GM21515 (cell line): ENCODE measurements around the gene SPTB.

Experiments used
- ATAC-seq: cut with Tn5 transposase; IDR thresholded peaks from one replicate; pipeline ENCODE4 v1.9.1; 2021; ENCODE audit not compliant: unreplicated experiment

Gene SPTB

GRCh38 chr14:64755781-64756221, 123.9 kb downstream of the SPTB start:
- ATAC-seq = no peak

- no peak for ATAC-seq
Observed at GRCh38 chr14:64754685-64755084, 125.0 kb downstream of the SPTB start.

GRCh38 chr14:64753999-64754398, 125.7 kb downstream of the SPTB start:
- no peak for ATAC-seq

DNA sequence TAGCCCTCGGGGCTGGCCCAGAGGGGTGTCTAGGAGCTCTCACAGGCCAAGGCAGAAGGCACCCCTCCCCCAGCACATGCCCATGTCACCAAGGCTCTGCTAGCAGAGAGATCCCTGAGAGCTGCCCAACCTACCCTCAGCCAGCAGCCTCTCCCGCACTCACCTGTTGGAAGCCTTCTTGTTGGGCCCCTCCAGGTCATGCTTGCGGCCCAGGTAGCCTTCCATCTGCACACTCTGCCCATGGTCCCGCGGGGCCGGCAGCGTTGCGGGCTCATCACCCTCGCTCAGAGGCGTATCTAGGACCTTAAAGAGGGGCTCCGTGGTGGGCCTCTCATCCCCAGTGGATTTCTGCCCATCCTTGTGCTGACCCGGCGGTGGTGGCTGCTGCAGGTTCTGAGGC, 126.3 kb downstream of the SPTB start:
- no peak for ATAC-seq

DNA sequence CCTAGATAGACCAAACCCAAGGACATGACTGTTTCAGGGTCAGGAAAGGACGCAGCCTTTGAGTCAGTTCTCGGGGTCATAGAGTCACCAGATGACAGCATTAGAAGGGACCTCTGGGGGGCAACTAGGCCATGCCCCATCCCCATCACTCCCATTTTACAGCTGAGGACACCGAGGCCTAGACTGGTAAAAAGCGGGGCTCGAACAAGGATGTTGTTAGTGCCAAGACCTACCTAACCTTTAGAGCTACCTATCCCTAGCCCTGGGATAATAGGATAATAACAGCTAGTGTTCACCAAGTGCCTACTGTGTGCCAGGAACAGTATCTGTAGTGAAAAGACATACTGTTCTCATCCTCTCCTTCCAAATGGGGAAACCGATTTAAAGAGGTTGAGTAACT, 126.8 kb downstream of the SPTB start:
- ATAC-seq = no peak

DNA sequence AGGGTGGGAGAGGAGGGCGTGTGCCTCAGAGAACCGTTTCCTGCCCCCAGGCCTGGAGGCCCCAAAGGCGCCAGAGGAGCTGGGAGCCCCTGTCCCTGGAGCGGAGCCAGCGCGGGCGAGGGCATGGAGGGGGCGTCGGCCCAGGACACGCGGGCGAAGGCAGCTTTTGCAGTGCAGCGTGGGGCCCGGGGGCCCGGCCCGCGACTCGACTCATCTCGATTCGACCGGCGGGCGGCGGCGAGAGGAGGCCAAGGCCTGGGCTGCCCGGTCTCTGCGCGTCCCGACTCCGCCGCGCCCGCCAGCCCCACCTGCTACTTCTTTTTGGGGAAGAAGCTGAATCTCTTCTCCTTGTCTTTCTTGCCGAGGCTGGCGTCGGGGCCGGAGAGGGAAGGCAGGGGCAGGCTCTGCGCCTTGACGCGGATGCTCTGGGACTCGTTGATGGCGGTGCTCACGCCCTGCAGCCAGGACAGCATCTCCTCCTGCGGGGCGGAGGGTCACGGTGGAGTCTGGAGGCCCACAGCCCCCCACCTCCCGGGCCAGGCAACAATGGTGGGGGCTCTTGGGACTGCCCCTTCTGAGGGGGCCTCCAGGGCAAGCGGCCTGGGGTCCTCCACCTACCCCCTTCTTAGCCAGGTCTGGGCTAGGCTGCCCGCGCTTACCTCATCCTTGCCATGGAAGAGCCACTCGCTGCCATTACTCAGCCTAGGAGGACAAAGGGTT, 130.6 kb downstream of the SPTB start:
- ATAC-seq = no peak

DNA sequence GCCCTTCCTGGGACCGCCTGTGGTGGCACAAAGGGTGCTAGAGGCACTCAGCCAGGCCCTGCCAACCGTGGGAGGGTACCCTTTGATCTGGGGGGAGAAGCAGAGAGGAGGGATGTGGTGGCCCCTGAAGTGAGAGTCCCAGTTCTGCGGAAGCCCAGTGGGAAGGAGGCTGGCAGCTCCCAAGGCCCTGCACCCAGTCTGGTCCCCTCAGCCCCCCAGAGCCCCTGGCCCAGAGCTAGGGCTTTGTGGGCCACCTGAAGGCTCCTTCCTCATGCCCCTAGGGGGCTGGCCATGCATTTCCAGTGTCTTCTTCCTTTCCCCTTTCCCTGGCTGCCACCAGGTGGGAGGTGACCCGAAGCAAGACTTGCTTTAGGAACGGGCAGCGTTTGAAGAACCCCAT, 131.2 kb downstream of the SPTB start:
- ATAC-seq = no peak

- no peak for ATAC-seq
Observed at GRCh38 chr14:64747327-64747726, 132.4 kb downstream of the SPTB start.

DNA sequence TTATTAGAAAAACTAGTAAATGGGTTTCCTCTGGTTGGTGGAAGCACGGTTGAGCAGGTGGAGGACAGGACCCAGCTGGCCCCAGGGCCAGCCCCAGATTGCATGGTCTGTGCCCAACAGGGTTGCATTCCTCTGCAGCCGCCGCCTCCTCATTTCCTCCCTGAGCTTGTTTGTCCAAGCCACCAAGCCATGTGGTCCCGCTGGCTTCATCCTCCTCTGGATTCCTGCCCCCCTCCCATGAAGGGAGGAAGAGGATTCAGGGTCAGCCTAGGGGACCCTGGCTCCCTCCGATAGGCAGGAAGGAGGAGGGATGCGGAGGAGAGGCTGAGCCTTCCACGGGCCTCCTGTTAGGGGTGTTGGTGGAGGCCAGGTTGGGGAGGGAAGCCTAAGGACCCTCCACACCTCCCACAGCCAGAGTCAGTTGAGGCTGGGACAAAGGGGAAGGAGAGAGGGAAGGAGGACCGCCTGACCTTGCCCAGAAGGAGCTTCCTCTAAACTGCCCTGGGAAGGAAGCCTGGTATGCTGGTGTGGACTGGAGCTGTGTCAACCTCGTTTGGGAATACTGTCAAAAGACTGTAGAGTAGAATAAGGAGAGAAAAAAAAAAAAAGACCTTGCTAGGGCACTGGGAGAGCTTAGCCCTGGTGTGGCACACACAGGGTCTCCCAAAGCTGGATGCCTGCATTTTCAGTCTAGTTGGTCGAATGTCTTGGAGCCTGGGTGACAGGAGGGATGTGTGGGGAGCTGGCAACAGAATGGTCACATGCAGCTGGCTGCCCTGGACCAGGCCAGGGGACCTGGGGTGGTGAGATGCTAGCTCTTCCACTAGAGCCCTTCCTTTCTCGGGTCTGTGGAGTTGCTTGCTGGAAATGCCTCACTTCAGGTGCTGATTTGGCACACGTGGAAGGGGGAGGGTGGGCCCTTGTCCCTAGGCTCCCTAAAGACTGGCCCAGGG, 133.1 kb downstream of the SPTB start:
- ATAC-seq = no peak

GRCh38 chr14:64745511-64746091, 134.1 kb downstream of the SPTB start:
- ATAC-seq = no peak

DNA sequence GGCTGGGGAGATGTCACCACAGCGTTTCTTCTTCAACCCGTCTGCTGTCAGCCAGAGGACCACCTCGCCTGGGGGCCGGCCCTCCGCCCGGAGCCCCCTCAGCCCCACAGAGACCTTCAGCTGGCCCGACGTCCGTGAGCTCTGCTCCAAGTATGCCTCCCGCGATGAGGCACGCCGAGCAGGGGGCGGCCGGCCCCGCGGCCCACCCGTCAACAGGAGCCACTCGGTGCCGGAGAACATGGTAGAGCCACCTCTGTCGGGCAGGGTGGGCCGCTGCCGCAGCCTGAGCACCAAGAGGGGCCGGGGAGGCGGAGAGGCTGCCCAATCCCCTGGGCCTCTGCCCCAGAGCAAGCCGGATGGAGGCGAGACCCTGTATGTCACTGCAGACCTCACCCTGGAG, 136.6 kb downstream of the SPTB start:
- ATAC-seq = no peak

GRCh38 chr14:64741961-64742360, 137.7 kb downstream of the SPTB start:
- no peak for ATAC-seq

GRCh38 chr14:64741200-64741599, 138.5 kb downstream of the SPTB start:
- ATAC-seq = no peak

- ATAC-seq = no peak
Observed at GRCh38 chr14:64738281-64738804, 141.4 kb downstream of the SPTB start.

DNA sequence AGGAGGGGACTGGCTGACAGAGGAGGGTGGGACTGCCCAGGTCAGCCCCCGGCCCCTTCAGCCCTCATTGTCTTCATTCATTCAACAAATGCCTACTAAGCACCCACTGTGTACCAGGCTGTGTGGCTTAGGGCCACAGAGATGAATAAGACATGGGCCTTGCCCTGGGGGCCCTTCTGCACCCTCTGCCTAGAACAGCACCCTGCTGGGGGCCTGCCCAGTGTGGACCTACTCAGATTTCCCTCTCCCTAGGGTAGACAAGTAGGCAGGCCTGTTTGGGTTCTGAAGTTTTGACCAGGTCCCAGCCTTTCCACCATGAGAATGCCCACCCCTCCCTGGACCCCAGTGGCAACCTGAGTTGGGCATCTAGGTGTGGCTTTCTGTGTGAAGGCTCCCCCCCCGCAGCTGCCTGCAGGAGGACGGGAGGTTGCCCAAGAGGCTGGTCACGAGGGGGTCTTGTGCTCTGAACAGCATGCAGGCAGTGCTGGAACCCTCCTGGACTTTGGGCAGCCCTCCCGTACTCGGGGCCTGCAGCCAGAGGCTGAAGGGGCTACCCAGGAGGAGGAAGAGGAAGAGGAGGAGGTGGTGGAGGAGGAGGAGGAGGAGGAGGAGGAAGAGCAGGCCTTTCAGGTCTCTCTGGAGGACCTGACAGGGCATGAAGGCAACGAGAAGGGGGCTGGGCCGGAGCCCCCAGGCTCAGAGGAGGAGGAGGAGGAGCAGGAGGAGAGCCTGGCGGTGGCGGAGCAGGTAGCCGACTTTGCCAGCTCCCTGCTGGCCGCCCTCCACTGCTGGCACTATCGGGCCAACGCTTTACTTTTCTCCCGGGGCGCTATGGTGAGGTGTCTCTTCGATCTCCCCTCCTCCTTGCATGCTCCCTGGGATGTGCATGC, 142.1 kb downstream of the SPTB start:
- ATAC-seq = no peak

GRCh38 chr14:64736271-64737169, 143.2 kb downstream of the SPTB start:
- ATAC-seq = no peak

DNA sequence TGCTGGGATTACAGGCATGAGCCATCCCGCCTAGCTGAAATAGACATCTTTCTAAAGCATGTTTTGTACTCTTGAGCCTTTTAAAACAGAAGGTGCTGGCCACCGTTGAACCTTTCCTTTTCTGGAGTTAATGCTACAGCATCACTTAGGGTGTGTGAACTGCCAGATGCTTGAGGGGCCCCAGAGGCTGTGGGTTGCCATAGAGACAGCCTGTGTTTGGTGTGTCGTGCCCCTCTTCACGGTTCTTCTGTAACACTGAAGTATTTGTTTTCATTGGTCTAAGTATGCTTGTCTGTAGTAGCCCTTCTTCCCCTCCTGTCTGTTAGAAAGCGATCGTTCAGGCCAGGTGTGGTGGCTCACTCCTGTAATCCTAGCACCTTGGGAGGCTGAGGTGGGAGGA, 144.7 kb downstream of the SPTB start:
- no peak for ATAC-seq

- ATAC-seq = no peak
Observed at GRCh38 chr14:64733899-64734298, 145.8 kb downstream of the SPTB start.

- ATAC-seq = no peak
Observed at GRCh38 chr14:64733321-64733720, 146.4 kb downstream of the SPTB start.
